Neuronal stem cell (in vitro differentiated cells): Measurements from ENCODE around the gene SMYD4.
"Not testable (repeated sequence)": the region's sequence is repeated elsewhere in the genome, so short reads cannot be mapped to it uniquely, and the experiment has no call there.

ENCODE experiments used
- DNase-seq: peaks from one replicate; pipeline ENCODE4 v3.0.0-alpha.2; 2013; ENCODE audit warnings: low spot score
- H2AFZ ChIP-seq: one replicate; pipeline ENCODE4 v1.6.1; 2013; ENCODE audit warnings: mild to moderate bottlenecking, low read length, inconsistent platforms
- H2AK5ac ChIP-seq: 2 replicates; pipeline ENCODE4 v1.6.1; 2013; ENCODE audit warnings: low read depth, mild to moderate bottlenecking, inconsistent platforms, low read length, moderate library complexity, mixed read lengths
- H2BK120ac ChIP-seq: 2 replicates; pipeline ENCODE4 v1.6.1; 2013; ENCODE audit warnings: low read depth, mild to moderate bottlenecking, inconsistent platforms, low read length, moderate library complexity, mixed read lengths
- H2BK12ac ChIP-seq: one replicate; pipeline ENCODE4 v1.6.1; 2013; ENCODE audit warnings: low read length, inconsistent platforms
- H2BK15ac ChIP-seq: 2 replicates; pipeline ENCODE4 v1.6.1; 2013; ENCODE audit warnings: mild to moderate bottlenecking, low read length, inconsistent platforms, mixed read lengths
- H2BK5ac ChIP-seq: one replicate; pipeline ENCODE4 v1.6.1; 2013; ENCODE audit warnings: inconsistent platforms, mild to moderate bottlenecking, low read length, moderate library complexity
- H3K14ac ChIP-seq: one replicate; pipeline ENCODE4 v1.6.1; 2013; ENCODE audit warnings: low read length, inconsistent platforms
- H3K18ac ChIP-seq: 2 replicates; pipeline ENCODE4 v1.6.1; 2013; ENCODE audit warnings: low read length, inconsistent platforms
- H3K23ac ChIP-seq: 2 replicates; pipeline ENCODE4 v1.6.1; 2013; ENCODE audit warnings: low read depth, mild to moderate bottlenecking, mixed read lengths, low read length, inconsistent platforms; ENCODE audit not compliant: poor library complexity
- H3K27ac ChIP-seq: replicated peaks from 3 replicates; pipeline ENCODE4 v1.5.1; 2013; ENCODE audit warnings: low read length, inconsistent platforms
- H3K27me3 ChIP-seq, 3 experiments: 2 replicates each; pipeline ENCODE4 v1.6.1; 2013; ENCODE audit warnings: low read length in 3 of 3, mild to moderate bottlenecking in 2 of 3, inconsistent platforms in 1 of 3, low read depth in 1 of 3, mixed read lengths in 1 of 3, moderate library complexity in 1 of 3; ENCODE audit not compliant: control insufficient read depth in 3 of 3, insufficient read depth in 3 of 3
- H3K36me3 ChIP-seq, 2 donors: replicated peaks in 1 of 2; 2 replicates each; pipeline ENCODE4 v1.6.1; 2013; ENCODE audit warnings: low read length in 2 of 2; ENCODE audit not compliant: control insufficient read depth in 2 of 2, insufficient read depth in 2 of 2
- H3K4ac ChIP-seq: 2 replicates; pipeline ENCODE4 v1.6.1; 2013; ENCODE audit warnings: inconsistent platforms, mild to moderate bottlenecking, low read length, moderate library complexity
- H3K4me1 ChIP-seq, 2 donors: 1 replicate in 1 of 2; 2 replicates in 1 of 2; pipeline ENCODE4 v1.6.1; 2013; ENCODE audit warnings: low read length in 2 of 2, low read depth in 1 of 2; ENCODE audit not compliant: control insufficient read depth in 2 of 2, insufficient read depth in 1 of 2
- H3K4me2 ChIP-seq: one replicate; pipeline ENCODE4 v1.6.1; 2013; ENCODE audit warnings: mild to moderate bottlenecking, low read length, inconsistent platforms; ENCODE audit not compliant: insufficient read depth, poor library complexity, severe bottlenecking
- H3K4me3 ChIP-seq, 2 donors: 2 replicates each; pipeline ENCODE4 v1.5.1; 2013; ENCODE audit warnings: low read length in 2 of 2, mild to moderate bottlenecking in 2 of 2, inconsistent platforms in 1 of 2, moderate library complexity in 1 of 2
- H3K79me1 ChIP-seq: one replicate; pipeline ENCODE4 v1.6.1; 2013; ENCODE audit warnings: low read depth, mild to moderate bottlenecking, inconsistent platforms, low read length, moderate library complexity
- H3K9ac ChIP-seq: one replicate; pipeline ENCODE4 v1.6.1; 2013; ENCODE audit warnings: mild to moderate bottlenecking, low read depth, low read length, inconsistent platforms; ENCODE audit not compliant: poor library complexity
- H3K9me3 ChIP-seq, 2 donors: replicated peaks in 1 of 2; 2 replicates each; pipeline versions ENCODE3 to v1.6.1; 2013; ENCODE audit warnings: low read length in 2 of 2, mild to moderate bottlenecking in 2 of 2, inconsistent platforms in 1 of 2, low read depth in 1 of 2, mixed read lengths in 1 of 2, moderate library complexity in 1 of 2; ENCODE audit not compliant: control insufficient read depth in 2 of 2, insufficient read depth in 1 of 2
- H4K8ac ChIP-seq: one replicate; pipeline ENCODE4 v1.6.1; 2013; ENCODE audit warnings: low read depth, mild to moderate bottlenecking, inconsistent platforms, low read length, moderate library complexity
- H4K91ac ChIP-seq: one replicate; pipeline ENCODE4 v1.6.1; 2013; ENCODE audit warnings: low read length, low read depth, mild to moderate bottlenecking, inconsistent platforms; ENCODE audit not compliant: poor library complexity
- WGBS, 2 donors: extraction: QIAGEN DNeasy Blood & Tissue Kit; methylation state at CpG; one replicate each; pipeline ENCODE4 v1.1.7; 2013; ENCODE audit warnings: missing lambda C conversion rate in 2 of 2, mixed read lengths in 1 of 2; ENCODE audit not compliant: insufficient read length in 2 of 2, insufficient replicate concordance in 1 of 2; ENCODE audit errors: extremely low coverage in 2 of 2; 5-methylcytosine and 5-hydroxymethylcytosine counted together

SMYD4 gene

GRCh38 chr17:1861391-1862010 lies 31.8 kb upstream of the SMYD4 start:
- Histone ChIP-seq H3K27ac (no peak overlapping the region), H4K91ac (no peak overlapping the region), H3K14ac (no peak overlapping the region), H3K27me3 (no peaks in the 10 kb centered on the region), H3K18ac (no peak overlapping the region), H2BK120ac (no peak overlapping the region), H3K4ac (no peak overlapping the region), H2AFZ (no peak overlapping the region), H4K8ac (no peak overlapping the region), H3K9me3 (no peaks in the 10 kb centered on the region), H3K4me3 (no peak overlapping the region), H3K79me1 (no peaks in the 10 kb centered on the region), H3K36me3 (peaks cover 2 to 61% of the 10 kb centered on the region in 2 donors), H2BK12ac (no peak overlapping the region), H3K4me1 (no peaks in the 10 kb centered on the region), H2BK15ac (no peak overlapping the region), H3K9ac (no peak overlapping the region), H3K4me2 (no peak overlapping the region), H3K23ac (no peak overlapping the region), H2AK5ac (no peak overlapping the region), H2BK5ac (no peak overlapping the region)
- no CpG with 5 or more reads among the region's 16 CpGs for WGBS, 2 donors
- DNase-seq: no peak

GRCh38 chr17:1860978-1861377 lies 31.3 kb upstream of the SMYD4 start:
- Histone ChIP-seq H4K8ac (no peak overlapping the region), H2BK15ac (no peak overlapping the region), H3K23ac (no peak overlapping the region), H3K27me3 (no peaks in the 10 kb centered on the region), H2BK12ac (no peak overlapping the region), H3K18ac (no peak overlapping the region), H3K4me2 (no peak overlapping the region), H2BK5ac (no peak overlapping the region), H3K36me3 (peaks cover 2 to 64% of the 10 kb centered on the region in 2 donors), H2AK5ac (no peak overlapping the region), H3K27ac (no peak overlapping the region), H3K9me3 (no peaks in the 10 kb centered on the region), H3K79me1 (no peaks in the 10 kb centered on the region), H3K4me1 (no peaks in the 10 kb centered on the region), H3K14ac (no peak overlapping the region), H4K91ac (no peak overlapping the region), H2BK120ac (no peak overlapping the region), H3K4ac (no peak overlapping the region), H2AFZ (no peak overlapping the region), H3K4me3 (no peak overlapping the region), H3K9ac (no peak overlapping the region)
- no peak for DNase-seq
- no CpG with 5 or more reads among the region's 11 CpGs for WGBS, 2 donors

- DNase-seq, H3K27ac ChIP-seq: not testable (repeated sequence)
- no CpG with 5 or more reads among the region's 8 CpGs for WGBS, 2 donors
Observed at GRCh38 chr17:1856462-1856861, 26.8 kb upstream of the SMYD4 start.

GRCh38 chr17:1853698-1854097 lies 24.0 kb upstream of the SMYD4 start:
- Histone ChIP-seq H3K4me1 (peaks cover 0 to 13% of the 10 kb centered on the region in 2 donors), H2BK15ac (no peak overlapping the region), H3K4me3 (no peak overlapping the region), H3K4me2 (no peak overlapping the region), H3K27ac (no peak overlapping the region), H2BK12ac (no peak overlapping the region), H3K18ac (no peak overlapping the region), H3K79me1 (no peaks in the 10 kb centered on the region), H3K27me3 (no peaks in the 10 kb centered on the region), H4K8ac (no peak overlapping the region), H3K36me3 (peaks cover 5 to 74% of the 10 kb centered on the region in 2 donors), H3K9ac (no peak overlapping the region), H3K23ac (no peak overlapping the region), H2AFZ (no peak overlapping the region), H3K4ac (no peak overlapping the region), H3K14ac (no peak overlapping the region), H2AK5ac (no peak overlapping the region), H2BK120ac (no peak overlapping the region), H2BK5ac (no peak overlapping the region), H4K91ac (no peak overlapping the region), H3K9me3 (no peaks in the 10 kb centered on the region)
- no CpG with 5 or more reads among the region's 3 CpGs for WGBS, 2 donors
- DNase-seq: no peak

More at GRCh38 chr17:1856462-1856861, 26.8 kb upstream of the SMYD4 start:
- not testable (repeated sequence) for H3K79me1 ChIP-seq, H3K4me3 ChIP-seq, H3K27me3 ChIP-seq, H4K91ac ChIP-seq, H3K18ac ChIP-seq, H3K23ac ChIP-seq, H4K8ac ChIP-seq, H2BK15ac ChIP-seq, H2AK5ac ChIP-seq, H2AFZ ChIP-seq, H3K14ac ChIP-seq, H2BK120ac ChIP-seq, H3K9me3 ChIP-seq, H2BK5ac ChIP-seq, H2BK12ac ChIP-seq, H3K4ac ChIP-seq, H3K9ac ChIP-seq, H3K4me2 ChIP-seq
- H3K4me1 ChIP-seq: peaks cover 0 to 13% of the 10 kb centered on the region in 2 donors
- H3K36me3 ChIP-seq: peaks cover 7 to 78% of the 10 kb centered on the region in 2 donors
